ENCODE data around the gene STIM2.
"Not testable (repeated sequence)": the region's sequence is repeated elsewhere in the genome, so short reads cannot be mapped to it uniquely, and the experiment has no call there.

Gene STIM2

GRCh38 chr4:26938516-26938915 lies 77.9 kb downstream of the STIM2 start:
- H3K4me3 ChIP-seq, result no peak overlapping the region
- no peak overlapping the region for H3K27ac ChIP-seq

GRCh38 chr4:26941951-26942350 lies 81.3 kb downstream of the STIM2 start:
- Histone ChIP-seq H3K27ac (no peak overlapping the region), H3K4me3 (no peak overlapping the region)

GRCh38 chr4:26942871-26943270 lies 82.2 kb downstream of the STIM2 start:
- H3K4me3 ChIP-seq, result no peak overlapping the region
- H3K27ac ChIP-seq, result peak overlapping the region in 1 of 21 experiments; percentile 4

- H3K27ac ChIP-seq, result no peak overlapping the region
- no peak overlapping the region for H3K4me3 ChIP-seq
These were observed 82.8 kb downstream of the STIM2 start for GRCh38 chr4:26943391-26943790.

- no peak overlapping the region for H3K27ac ChIP-seq
- H3K4me3 ChIP-seq, result no peak overlapping the region
These were observed 85.2 kb downstream of the STIM2 start for GRCh38 chr4:26945794-26946193.

GRCh38 chr4:26947318-26947717 lies 86.7 kb downstream of the STIM2 start:
- no peak overlapping the region for H3K27ac ChIP-seq
- no peak overlapping the region for H3K4me3 ChIP-seq

GRCh38 chr4:26950446-26950845 lies 89.8 kb downstream of the STIM2 start:
- H3K27ac ChIP-seq, result no peak overlapping the region
- no peak overlapping the region for H3K4me3 ChIP-seq

GRCh38 chr4:26952891-26953290 lies 92.2 kb downstream of the STIM2 start:
- H3K4me3 ChIP-seq, result no peak overlapping the region
- H3K27ac ChIP-seq, result no peak overlapping the region

- Histone ChIP-seq H3K27ac (no peak overlapping the region), H3K4me3 (no peak overlapping the region)
These were observed 92.7 kb downstream of the STIM2 start for GRCh38 chr4:26953366-26953765.

- Histone ChIP-seq H3K27ac (no peak overlapping the region), H3K4me3 (no peak overlapping the region)
These were observed 93.3 kb downstream of the STIM2 start for GRCh38 chr4:26953770-26954423.

GRCh38 chr4:26955241-26955640 lies 94.6 kb downstream of the STIM2 start:
- no peak overlapping the region for H3K4me3 ChIP-seq
- no peak overlapping the region for H3K27ac ChIP-seq

- Histone ChIP-seq H3K27ac (no peak overlapping the region), H3K4me3 (no peak overlapping the region)
These were observed 98.4 kb downstream of the STIM2 start for GRCh38 chr4:26958925-26959653.

- H3K27ac ChIP-seq, result no peak overlapping the region
These were observed 99.0 kb downstream of the STIM2 start for GRCh38 chr4:26959654-26960047.

GRCh38 chr4:26962720-26963119 lies 102.1 kb downstream of the STIM2 start:
- Histone ChIP-seq H3K4me3 (no peak overlapping the region), H3K27ac (no peak overlapping the region)

More at GRCh38 chr4:26959654-26960047, 99.0 kb downstream of the STIM2 start:
- H3K4me3 ChIP-seq, result no peak overlapping the region

GRCh38 chr4:26964512-26964911 lies 103.9 kb downstream of the STIM2 start:
- Histone ChIP-seq H3K27ac (no peak overlapping the region), H3K4me3 (no peak overlapping the region)

- Histone ChIP-seq H3K4me3 (no peak overlapping the region), H3K27ac (no peak overlapping the region)
These were observed 104.4 kb downstream of the STIM2 start for GRCh38 chr4:26964994-26965393.

- H3K4me3 ChIP-seq, H3K27ac ChIP-seq: not testable (repeated sequence)
These were observed 115.0 kb downstream of the STIM2 start for GRCh38 chr4:26975464-26976181.

- Histone ChIP-seq H3K27ac (no peak overlapping the region), H3K4me3 (no peak overlapping the region)
These were observed 117.9 kb downstream of the STIM2 start for GRCh38 chr4:26978387-26979053.

- Histone ChIP-seq H3K4me3 (no peak overlapping the region), H3K27ac (no peak overlapping the region)
These were observed 124.3 kb downstream of the STIM2 start for GRCh38 chr4:26984896-26985295.

- Histone ChIP-seq H3K27ac (no peak overlapping the region), H3K4me3 (no peak overlapping the region)
These were observed 125.2 kb downstream of the STIM2 start for GRCh38 chr4:26985873-26986272.

Measured in skin epidermis (tissue), 12 donors.